Prostate gland (tissue), 2 donors: Measurements from ENCODE around the gene PTDSS2.

Experiments
- CTCF ChIP-seq, 4 experiments: fragments of 200-600 bp in 2 of 4; fragments of 450-650 bp in 2 of 4; sonication (generic) in 2 of 4; IDR thresholded peaks; 1 replicate in 3 of 4; 2 replicates in 1 of 4; pipeline ENCODE4 v1.5.1; 2016 to 2019; ENCODE audit warnings: antibody characterized with exemption in 4 of 4, mild to moderate bottlenecking in 2 of 4, moderate library complexity in 2 of 4
- POLR2A ChIP-seq: fragments of 450-650 bp; IDR thresholded peaks from one replicate; pipeline ENCODE4 v1.6.1; 2016; ENCODE audit warnings: antibody characterized with exemption, mild to moderate bottlenecking

- no peak for TF ChIP-seq CTCF (IDR thresholded peaks at IDR 0.05)
- no peak for TF ChIP-seq POLR2A
Measured at GRCh38 chr11:484616-485015, 34.5 kb downstream of the PTDSS2 start.
